ENCODE results near the gene TTBK2.
"Not testable (repeated sequence)": the region's sequence is repeated elsewhere in the genome, so short reads cannot be mapped to it uniquely, and the experiment has no call there.

Gene TTBK2

DNA sequence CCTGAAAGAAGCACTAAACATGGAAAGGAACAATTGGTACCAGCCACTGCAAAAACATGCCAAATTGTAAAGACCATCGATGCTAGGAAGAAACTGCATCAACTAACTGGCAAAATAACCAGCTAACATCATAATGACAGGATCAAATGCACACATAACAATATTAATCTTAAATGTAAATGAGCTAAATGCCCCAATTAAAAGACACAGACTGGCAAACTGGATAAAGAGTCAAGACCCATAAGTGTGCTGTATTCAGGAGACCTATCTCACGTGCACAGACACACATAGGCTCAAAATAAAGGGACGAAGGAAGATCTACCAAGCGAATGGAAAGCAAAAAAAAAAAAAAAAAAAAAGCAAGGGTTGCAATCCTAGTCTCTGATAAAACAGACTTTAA, 154.5 kb downstream of the TTBK2 start:
- in situ Hi-C loops (cut with HindIII; ENCODE audit: low sequenced_read_pairs), result not testable (repeated sequence)

GRCh38 chr15:42764154-42764731, 156.3 kb downstream of the TTBK2 start:
- in situ Hi-C loops (cut with HindIII; ENCODE audit: low sequenced_read_pairs), result not testable (repeated sequence)

GRCh38 chr15:42761813-42762212, 158.8 kb downstream of the TTBK2 start:
- in situ Hi-C loops (cut with HindIII; ENCODE audit: low sequenced_read_pairs), result not testable (repeated sequence)

DNA sequence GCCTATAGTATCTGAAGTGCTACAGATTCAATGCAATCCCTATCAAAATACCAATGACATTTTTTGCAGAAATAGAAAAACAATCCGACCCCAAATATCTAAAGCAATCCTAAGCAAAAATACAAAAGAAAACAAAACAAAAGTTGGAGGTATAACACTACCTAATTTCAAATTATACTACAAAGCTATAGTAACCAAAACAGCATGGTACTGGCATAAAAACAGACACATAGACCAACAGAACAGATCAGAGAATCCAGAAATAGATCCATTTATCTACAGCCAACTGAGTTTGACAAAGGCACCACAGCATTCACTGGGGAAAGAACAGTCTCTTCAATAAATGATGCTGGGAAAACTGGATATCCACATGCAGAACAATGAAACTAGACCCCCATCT, 159.8 kb downstream of the TTBK2 start:
- in situ Hi-C loops (cut with HindIII; ENCODE audit: low sequenced_read_pairs), result no loop called here

- in situ Hi-C loops (cut with HindIII; ENCODE audit: low sequenced_read_pairs), result no loop called here
These were observed 161.5 kb downstream of the TTBK2 start for GRCh38 chr15:42759093-42759492.

DNA sequence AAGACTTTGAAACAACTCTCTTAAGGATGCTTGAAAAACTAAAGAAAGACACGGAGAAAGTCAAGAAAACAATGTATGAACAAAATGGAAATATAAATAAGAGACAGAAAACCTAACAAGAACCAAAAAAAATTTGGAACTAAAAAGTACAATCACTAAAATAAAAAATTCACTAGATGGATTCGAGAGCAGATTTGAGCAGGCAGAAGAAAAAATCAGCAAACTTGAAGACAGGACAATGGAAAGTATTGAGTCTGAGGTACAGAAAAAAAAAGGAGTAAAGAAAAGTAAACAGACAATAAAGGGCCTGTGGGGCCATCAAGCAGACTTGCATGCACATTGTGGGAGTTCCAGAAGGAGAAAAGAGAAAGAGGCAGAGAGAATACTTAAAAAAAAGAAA, 170.3 kb downstream of the TTBK2 start:
- in situ Hi-C loops (cut with HindIII; ENCODE audit: low sequenced_read_pairs), result no loop called here

DNA sequence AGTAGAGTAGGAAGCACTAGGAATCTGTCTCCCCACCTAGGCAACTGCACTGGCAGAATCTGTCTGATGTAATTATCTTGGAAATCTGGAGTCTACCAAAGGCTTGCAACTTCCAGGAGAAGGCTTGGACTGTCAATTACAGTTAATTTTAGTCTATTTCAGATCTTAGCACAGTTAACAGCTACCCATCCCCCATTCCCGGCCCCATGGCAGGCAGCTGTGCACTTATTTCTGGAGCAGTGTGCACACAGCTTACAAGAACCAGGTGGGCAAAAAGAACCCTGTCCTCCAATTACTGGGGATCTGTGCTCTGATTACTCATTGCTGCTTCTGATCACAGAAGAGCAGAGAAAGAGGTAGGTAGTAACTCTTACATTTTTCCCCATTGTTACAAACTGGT, 171.3 kb downstream of the TTBK2 start:
- in situ Hi-C loops (cut with HindIII; ENCODE audit: low sequenced_read_pairs), result no loop called here

- in situ Hi-C loops (cut with HindIII; ENCODE audit: low sequenced_read_pairs), result no loop called here
These were observed 176.4 kb downstream of the TTBK2 start for GRCh38 chr15:42744195-42744594.

GRCh38 chr15:42742149-42742548, 178.4 kb downstream of the TTBK2 start:
- in situ Hi-C loops (cut with HindIII; ENCODE audit: low sequenced_read_pairs), result no loop called here

DNA sequence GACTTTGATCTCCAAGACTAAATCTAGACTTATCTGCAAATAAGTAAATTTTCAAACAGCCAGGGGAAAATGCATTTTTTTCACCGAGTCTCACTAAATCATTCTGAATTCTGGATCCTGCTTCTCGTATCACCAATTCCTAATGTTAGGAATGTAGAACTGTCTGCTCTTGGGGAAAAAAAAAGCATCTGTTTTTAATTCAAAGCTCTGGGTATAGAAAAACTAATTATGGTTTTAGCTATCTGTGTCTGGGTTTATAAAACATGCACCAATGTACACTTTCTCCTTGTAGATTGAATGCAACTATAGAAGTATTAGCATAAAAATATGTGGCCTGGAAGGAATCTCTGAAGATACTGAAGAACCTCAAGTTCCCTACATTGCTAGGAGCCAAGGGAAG, 178.9 kb downstream of the TTBK2 start:
- in situ Hi-C loops (cut with HindIII; ENCODE audit: low sequenced_read_pairs), result no loop called here

DNA sequence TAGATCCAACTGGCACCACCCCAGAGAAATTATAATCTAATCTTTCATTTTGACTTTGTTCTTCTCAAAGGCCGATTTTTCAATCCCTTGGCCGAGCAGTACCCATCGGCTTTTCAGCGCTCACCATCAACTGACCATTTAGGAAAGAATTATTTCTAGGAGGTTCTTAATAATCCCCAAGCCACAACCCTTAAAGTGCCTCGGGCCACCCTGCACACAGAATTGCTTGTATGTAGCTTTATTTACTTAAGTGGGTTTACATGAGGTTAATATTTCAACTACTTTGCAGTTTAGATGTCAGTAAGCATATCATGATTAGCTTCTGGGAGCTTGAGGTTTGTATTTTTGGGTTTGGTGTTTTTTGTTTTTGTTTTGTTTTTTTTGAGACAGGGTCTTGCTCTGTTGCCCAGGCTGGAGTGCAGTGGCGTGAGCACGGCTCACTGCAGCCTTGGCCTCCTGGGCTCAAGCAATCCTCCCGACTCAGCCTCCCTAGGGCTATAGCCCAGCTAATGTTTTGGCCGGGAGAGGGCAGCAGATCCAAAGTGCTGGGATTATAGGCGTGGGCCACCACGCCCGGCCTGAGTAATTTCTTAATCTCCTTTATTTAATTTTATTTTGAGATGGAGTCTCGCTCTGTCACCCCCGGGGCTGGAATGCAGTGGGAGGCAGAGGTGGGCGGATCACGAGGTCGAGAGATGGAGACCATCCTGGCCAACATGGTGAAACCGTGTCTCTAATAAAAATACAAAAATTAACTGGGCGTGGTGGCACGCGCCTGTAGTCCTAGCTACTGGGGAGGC, 182.8 kb downstream of the TTBK2 start:
- in situ Hi-C loops (cut with HindIII; ENCODE audit: low sequenced_read_pairs), result no loop called here

DNA sequence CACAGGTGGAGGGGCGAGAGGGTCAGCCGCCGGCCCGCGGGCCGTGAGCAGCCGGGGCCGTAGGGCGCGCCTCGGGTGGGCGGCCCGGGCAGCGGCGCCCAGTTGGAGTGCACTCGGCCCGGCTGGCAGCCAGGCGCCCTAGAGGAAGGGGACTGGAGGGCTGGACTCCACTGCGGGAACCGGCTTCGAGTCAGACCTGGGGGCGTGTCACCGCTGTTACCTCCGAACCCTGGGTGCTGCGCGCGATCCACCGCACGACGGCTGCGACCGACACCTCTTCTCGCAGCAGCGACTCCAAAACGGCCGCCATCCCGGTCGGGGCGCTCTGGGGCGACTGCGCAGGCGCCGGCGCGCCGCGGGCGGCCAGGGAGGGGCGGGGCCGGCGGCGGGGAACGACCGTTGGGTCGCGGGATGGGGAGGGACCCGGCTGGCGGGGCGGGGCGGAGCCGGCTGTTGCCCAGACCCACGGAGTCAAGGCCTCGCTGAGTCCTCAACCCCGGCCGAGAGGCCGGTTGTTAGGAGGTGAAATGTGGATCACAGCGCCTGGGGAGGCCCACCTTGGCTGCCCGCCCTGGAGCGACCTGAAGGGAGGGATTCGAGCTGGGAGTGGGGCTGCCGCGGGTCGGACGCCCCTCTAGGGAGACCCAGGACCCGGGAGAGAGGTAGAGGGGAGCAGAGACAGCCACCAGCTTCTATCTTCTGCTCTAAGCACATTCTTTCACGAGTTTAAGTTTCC, 183.6 kb downstream of the TTBK2 start, which contains the start of gene CDAN1:
TSS of gene CDAN1 (minus strand) at position 336 of the 736 bp plus-strand sequence. CDS start at position 310, 26 bp downstream.
- in situ Hi-C loops (cut with HindIII; ENCODE audit: low sequenced_read_pairs), result no loop called here

DNA sequence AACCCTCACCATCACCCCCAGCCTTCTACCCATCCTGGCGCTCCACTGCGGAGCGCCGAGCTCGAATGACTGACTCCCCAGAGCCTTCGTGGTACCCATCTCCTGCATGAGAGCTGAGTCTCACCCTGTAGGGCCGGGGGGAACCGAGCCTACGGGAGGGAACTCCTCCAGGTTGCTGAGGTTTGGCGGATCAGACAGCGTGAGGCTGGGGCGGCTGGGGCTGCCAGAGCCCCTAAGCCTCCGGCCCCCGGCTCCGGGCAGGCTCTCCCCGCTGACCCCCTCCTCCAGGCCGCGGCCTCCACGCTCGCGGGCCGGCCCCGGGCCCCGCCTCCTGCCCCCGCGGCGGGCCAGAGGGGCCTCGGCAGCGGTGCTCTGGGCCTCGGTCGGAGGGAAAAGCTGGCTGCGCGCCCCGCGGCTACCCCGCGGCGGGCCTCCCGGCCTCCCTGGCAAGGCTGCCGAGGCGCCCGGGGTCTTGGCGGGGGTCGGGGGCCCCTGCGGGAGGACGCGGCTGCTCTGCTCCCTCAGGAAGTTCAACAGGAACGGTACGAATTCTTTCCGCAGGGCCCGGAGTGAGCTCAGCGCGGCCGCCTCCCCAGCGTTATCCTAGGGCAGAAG, 184.3 kb downstream of the TTBK2 start:
- in situ Hi-C loops (cut with HindIII; ENCODE audit: low sequenced_read_pairs), result no loop called here

GRCh38 chr15:42735382-42736165, 185.0 kb downstream of the TTBK2 start:
- in situ Hi-C loops (cut with HindIII; ENCODE audit: low sequenced_read_pairs), result no loop called here

GRCh38 chr15:42734076-42734672, 186.4 kb downstream of the TTBK2 start:
- in situ Hi-C loops (cut with HindIII; ENCODE audit: low sequenced_read_pairs), result no loop called here

GRCh38 chr15:42733027-42733426, 187.6 kb downstream of the TTBK2 start:
- in situ Hi-C loops (cut with HindIII; ENCODE audit: low sequenced_read_pairs), result no loop called here

GRCh38 chr15:42732095-42732827, 188.3 kb downstream of the TTBK2 start:
- in situ Hi-C loops (cut with HindIII; ENCODE audit: low sequenced_read_pairs), result no loop called here

DNA sequence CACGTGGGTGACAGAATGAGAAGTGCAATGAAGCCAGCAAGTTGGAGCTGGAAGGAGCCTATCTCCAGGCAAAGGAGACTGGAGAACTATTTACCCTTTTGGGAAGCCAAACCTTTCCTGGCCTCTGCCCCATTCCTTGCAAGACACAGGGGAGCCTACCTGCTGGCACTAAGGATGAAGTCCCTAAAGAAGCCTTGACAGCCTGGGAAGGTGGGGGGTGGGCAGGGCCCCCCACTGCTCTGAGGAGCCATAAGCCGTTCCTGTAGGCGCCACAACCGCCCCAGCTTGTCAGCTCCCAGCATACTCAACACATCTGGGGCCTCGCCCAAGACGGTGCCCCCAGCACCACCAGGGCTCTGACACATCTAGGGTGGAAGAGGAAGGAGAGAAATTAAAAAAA, 189.1 kb downstream of the TTBK2 start:
- in situ Hi-C loops (cut with HindIII; ENCODE audit: low sequenced_read_pairs), result no loop called here

GRCh38 chr15:42730536-42730935, 190.0 kb downstream of the TTBK2 start:
- in situ Hi-C loops (cut with HindIII; ENCODE audit: low sequenced_read_pairs), result no loop called here

DNA sequence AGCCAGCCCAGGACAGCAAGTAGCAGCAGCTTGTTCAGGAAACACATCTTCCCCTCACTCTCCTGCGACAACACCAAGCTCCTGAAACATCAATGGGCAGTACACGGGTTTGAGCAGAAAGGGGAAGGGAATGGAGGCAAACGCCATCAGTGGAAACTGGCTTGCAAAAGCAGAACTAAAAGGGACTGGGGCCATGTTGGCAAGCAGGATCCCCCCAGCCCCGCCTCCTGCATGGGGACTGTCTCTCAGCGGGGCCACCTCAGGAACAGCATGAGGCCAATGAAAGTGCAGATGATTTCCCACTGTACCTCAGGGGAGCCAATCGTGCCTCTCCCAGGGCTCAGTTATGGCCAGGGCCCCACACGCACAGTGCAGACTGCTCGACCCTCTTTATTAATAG, 190.4 kb downstream of the TTBK2 start:
- in situ Hi-C loops (cut with HindIII; ENCODE audit: low sequenced_read_pairs), result no loop called here

All from endothelial cell of hepatic sinusoid (primary cell).